Stimulated activated CD8-positive, alpha-beta memory T cell treated with anti-CD3 and anti-CD28 coated beads, Interleukin-12 subunit alpha, Interleukin-12 subunit beta, amount 100 ng/mL, for 1 hour (primary cell): ENCODE results near the gene CSTF2T.

Source experiments
- DNase-seq: peaks from one replicate; pipeline ENCODE4 v3.0.0-alpha.2; 2020; ENCODE audit warnings: low read depth

Gene CSTF2T

DNA sequence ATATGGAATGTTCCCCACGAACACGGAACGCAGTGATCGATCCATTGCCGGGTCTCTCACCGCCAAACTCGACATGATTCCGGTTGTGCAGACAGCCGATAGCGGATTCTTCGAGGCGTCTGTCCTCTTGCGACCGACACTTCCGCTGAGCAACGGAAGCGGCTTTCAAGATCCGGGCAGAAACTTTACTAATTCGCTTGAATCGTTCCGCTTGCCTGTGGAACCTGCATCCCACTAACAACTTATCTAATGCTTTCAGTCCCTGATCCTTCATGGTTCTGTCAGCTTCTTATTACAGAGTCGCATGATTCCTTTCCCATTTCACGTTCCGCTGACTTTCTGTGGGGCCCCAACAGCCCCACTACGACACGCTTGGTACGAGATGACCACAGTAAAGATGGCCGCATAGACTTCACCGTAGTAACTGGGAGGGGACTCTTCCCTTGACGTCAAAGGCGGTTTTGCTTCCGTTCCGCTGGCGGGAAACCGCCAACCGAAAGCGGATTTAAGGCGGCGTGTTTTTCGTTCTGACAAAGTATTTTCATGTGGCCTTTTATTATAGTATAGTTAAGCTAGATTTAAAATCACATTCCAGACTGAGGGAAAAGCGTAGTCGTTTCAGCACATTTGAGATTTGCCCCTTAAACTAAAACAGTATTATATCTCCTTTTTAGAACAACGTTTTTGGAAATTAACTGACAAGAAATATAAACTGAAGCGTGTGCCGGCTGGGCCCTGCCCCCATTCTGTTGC lies at the start of gene CSTF2T:
Gene CSTF2T, minus strand, starts transcription at position 121 of the 753 bp plus-strand sequence. Its CDS starts 46 bp downstream, at position 75.
- peak; percentile 85 for DNase-seq

- DNase-seq, result no peak
Measured at GRCh38 chr10:51748959-51749358, 49.6 kb upstream of the CSTF2T start.

- DNase-seq, result no peak
Measured at GRCh38 chr10:51747216-51747615, 47.8 kb upstream of the CSTF2T start.

DNA sequence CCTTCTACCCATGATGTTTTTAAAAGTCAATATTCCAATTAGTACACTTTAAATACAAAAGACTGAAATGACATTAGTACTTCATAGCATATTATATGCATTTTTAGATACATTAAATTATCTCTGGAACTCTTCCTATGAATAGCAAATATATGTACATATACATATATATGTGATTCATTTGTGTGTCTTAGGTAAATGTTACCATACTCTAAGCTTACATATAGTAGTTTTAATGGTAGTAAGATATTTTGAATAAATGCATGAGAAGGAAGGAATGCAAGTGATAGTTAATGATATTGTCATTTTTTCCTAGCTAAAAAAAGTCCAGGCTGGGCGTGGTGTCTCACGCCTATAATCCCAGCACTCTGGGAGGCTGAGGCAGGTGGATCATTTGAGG lies 46.0 kb upstream of the CSTF2T start:
- DNase-seq, result no peak

DNA sequence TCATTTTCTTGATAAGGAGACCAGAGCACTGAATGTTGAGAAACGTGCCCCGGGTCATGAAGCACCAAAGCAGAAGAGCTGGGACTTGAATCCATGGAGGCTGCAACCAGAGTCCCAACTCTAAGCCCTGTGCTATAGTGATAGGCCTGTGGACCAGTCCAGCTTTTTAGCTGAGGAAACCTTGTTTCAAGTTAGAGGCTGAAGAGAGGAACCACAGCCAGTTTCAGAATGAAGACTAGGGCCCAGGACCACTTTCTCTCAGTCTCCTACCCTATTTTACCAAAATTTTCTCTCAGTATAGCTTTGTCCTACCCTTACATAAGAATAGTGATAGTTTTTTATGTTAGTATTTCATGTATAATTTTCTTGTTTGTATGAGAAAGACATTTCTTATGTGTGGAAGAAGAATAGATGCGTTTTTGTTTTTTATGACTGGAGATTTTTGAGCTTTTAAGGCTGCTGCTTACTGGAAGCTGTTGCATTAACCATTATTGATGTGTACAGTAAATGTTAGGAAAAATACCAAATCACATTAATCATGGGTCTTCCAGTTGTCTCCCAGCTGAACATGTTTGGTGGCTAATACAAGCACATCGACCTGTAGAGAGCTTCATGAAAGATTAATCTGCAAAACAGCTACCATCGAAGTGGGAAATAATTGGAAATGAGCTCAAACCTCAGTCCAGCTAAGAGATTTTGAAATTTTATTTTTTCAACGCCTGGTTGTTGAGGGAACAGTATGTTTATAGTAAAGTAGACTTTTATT lies 45.0 kb upstream of the CSTF2T start:
- no peak for DNase-seq

DNA sequence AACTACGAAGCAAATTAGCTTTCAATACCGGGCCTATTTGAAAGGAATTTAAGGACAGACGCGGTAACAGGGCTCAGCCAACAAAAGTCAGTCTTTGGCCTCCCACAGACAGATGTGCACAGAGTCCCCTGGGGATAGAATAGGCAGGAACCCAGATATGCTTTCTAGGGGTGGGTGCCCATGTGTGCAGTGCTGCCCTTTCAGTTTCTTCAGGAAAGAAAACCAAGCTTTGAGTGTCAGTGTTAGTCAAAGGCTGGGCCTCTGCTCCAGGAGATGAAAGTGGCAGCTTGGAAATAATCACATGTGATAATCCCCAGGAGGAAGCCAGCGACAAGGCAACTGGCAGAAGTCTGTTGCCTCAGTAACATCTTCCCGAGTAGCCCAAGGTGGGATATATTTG lies 43.8 kb upstream of the CSTF2T start:
- no peak for DNase-seq

- no peak for DNase-seq
Measured at GRCh38 chr10:51733057-51733456, 33.7 kb upstream of the CSTF2T start.

GRCh38 chr10:51729822-51730555 lies 30.6 kb upstream of the CSTF2T start:
- no peak for DNase-seq

DNA sequence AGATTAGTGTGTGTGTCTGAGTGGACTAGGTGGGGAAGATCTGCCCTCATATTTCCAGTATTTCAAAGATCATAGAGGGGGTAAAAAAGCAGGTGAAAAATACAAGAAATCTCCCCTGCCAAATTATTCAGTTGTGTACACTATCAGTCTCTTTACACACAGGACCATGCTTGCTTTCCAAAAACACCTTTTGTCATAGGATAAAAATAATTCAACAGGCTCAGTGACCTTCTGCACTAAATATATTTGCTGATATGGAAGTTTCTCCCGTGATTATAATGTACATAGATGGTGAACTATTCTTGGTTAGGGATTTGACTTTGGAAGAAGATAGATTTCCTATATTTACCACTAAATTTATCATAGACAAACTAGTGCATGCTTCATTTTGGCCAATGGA lies 24.6 kb upstream of the CSTF2T start:
- DNase-seq, result no peak

GRCh38 chr10:51718804-51719291 lies 19.5 kb upstream of the CSTF2T start:
- no peak for DNase-seq

GRCh38 chr10:51716981-51717380 lies 17.6 kb upstream of the CSTF2T start:
- DNase-seq, result no peak

DNA sequence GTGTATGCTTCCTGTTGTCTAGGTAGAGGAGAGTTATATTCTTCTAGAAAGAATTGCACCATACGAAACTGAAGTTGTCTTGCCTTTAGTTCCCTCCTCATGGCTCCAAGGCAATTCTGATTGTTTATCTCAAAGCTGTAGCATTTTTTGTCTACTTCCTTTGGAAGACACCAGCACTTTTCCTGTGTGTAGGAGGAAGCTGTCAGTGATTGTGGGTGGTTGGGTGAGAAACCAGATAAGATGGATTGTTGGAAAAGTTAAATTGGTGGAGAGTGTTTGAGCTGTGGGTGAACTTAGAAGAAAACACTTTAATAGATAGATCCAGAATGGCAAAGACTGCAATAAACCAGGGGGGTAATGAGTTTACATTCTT lies 12.1 kb upstream of the CSTF2T start:
- no peak for DNase-seq

DNA sequence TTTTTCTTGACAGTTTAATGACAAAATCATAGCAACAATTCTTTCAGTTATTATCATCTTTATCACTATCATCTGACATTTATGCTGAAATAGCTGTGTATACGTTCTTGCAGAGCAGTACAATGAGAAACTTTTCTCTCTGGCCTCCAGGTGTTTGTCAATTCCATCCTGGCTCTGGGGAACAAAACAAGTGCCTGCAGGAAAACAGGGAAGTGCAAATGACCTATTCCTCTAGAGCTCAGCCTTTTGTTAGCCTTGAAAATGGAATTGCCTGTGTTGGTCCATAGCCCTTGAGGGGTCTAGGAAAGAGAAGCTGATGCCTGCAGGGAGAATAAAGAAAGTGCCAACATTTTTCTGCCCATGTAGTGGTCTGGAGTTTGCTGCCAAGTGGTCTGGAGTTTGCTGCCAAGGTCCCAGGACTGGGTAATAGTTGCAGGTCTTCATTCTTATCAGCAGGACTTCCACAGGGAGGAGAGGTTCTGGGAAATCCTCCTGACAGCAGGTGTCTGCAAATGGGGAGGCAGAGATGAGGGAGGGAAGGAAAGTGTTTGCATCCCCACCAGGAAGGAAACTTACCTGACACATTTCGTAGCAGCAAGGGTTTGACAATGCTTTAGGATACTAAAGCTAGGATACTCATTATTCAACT lies 10.1 kb upstream of the CSTF2T start:
- no peak for DNase-seq

DNA sequence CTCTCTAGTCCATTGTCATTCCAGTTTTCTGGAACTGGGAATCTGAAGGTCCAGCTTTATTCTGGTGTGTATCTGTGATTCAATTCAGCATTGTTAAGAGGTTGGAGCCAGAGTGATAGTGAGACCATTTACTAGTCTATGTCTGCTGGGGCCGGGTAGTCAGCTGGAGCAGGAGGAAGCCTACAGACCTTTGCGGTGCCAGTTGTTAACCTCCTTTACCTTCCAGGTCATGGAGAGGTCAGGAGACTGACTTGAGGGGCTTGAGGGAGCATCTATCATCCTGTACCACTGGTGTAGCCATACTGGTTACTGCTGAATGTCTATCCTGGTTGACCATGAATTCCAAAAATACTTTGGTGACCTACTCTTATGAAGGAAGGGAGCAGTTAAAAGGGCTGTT lies 9.2 kb upstream of the CSTF2T start:
- no peak for DNase-seq

DNA sequence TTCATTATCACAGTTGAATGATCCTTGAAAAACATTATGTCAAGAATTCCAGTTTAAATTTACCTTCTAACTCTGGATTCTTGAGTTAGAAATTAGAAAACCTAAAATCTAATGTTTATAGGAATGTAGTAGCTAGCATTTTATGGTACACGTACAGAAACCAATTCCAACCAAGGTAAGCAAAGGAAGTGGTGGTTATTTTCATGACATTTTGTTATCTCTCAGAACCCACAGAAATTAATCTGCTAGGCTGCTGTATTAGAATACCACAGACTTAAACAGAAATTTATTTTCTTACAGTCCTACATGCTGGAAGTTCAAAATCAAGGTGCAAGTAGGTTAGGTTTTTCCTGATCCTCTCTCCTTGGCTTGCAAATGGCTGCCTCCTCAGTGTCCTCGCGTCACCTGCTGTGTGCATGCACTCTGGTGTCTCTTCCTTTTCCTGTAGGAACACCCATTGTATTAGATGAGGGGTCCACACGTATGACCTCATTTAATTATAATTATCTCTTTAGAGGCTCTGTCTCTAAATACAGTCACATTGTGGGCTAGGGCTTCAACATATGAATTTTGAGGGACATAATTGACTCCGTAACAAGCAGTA lies 8.5 kb upstream of the CSTF2T start:
- DNase-seq, result no peak

- DNase-seq, result no peak
Measured at GRCh38 chr10:51707392-51707791, 8.0 kb upstream of the CSTF2T start.

GRCh38 chr10:51706225-51706624 lies 6.8 kb upstream of the CSTF2T start:
- no peak for DNase-seq

DNA sequence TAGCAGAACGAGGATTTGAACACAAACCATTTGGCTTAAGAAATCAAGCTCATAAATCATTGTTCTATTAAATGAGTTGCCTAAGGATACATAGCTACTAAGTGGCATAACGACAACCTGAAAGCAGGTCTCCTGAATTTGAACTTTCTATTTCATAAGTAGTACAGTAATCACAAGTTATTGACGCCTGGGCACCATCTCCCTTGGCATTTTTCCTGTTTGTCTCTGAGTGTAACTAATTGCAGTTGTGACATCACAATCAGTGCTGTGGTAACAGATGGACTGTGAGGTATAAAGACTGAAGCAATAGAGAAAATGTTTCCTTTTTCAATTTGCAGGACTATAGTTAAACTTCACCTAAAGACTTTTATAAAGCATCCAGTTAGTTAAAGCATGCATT lies 6.4 kb upstream of the CSTF2T start:
- DNase-seq, result no peak

DNA sequence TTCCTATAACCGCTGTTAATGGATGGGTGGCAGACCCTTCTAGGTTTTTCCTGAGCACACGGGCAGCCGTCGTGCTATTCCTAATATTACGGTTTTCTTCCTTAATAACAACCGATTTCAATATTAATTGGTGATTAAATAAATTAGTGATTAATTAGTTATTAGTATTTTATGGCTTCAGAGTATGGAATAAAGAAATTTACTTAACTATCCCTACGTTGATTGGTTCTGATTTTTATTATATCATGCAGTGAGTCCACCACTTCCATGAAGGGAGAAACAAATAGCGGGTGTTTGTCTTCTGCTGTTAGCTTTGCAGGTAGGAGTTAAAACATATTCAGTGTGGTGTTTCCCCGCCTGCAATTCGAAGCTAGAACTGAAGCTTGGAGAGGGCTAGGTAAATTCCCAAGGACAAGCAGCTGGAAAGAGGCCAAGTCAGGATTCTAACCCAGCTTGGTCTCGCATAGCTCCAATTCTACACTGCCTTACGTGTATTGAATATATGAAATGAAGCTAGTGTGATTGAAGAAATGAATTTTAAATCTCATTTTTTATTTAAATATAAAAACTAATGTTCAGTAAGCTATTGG lies 928 bp upstream of the CSTF2T start:
- DNase-seq, result no peak

DNA sequence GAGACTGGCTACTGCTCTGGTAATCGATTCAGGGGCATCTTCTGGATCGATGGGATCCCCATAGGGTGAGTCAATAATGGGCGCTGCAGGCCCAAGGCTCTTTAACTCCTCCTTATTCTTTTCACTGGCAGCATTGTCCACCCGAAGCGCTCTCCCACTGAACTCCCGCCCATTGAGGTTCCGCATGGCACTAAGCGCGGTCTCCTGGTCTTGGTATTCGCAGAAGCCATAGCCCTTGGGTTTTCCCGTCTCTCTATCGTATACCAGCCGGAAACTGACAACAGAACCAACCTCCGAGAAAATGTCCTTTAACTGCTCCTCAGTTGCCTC lies 285 bp downstream of the CSTF2T start:
- DNase-seq, result no peak

DNA sequence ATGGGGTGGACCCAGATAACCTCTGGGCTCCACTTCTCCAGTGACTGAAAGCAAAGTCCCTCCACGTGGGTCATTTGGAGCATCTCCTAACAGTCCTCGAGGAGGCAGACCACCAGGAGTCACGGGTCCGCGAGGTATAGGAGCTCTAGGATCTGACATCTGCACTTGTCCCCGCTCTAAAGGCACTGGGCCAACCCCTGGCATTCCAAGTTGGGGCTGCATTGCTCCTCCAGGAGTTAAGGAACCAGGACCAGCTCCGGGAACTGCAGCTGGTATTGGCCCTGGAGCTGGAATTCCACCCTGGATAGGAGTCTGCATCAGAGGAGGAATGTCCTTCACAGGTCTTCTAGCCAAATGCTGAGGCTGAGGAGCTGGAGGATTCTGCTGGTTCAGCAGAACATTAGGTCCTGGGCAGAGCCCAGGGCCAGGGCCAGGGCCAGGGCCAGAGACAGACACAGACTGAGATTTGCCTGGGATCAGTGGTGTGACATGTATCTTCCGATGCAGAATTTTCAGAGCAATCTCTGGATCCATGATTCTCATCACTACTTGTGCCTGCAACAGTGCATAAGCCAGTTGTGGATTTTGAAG lies 827 bp downstream of the CSTF2T start:
- DNase-seq, result no peak
